Activated T-cell treated with anti-CD3 and anti-CD28 coated beads, Interleukin-2, amount 50 U/mL, for 48 hours (primary cell): ENCODE measurements around the gene RICTOR.

ENCODE experiments used
- DNase-seq, 2 experiments: peaks; one replicate each; pipeline ENCODE4 v3.0.0-alpha.2; 2020

The RICTOR gene

DNA sequence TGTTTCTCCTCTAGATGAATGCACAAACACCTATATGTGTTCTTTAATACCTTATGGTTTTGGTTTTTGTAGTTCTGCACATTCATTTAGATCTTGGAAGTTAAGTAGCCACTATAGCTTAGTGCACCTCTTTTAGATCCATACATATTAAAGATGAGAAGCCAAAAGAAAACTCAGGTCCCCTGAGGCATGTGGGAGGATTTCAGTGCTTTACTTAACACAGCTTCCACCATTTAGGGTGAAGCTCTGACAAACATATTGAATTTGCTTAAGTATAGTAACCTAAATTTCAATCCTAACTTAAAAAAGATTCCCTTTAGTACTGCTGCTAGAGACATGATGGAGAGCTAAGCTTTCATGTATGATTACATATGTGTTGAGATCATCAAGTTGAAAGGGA lies 25.6 kb upstream of the RICTOR start:
- no peak for DNase-seq

DNA sequence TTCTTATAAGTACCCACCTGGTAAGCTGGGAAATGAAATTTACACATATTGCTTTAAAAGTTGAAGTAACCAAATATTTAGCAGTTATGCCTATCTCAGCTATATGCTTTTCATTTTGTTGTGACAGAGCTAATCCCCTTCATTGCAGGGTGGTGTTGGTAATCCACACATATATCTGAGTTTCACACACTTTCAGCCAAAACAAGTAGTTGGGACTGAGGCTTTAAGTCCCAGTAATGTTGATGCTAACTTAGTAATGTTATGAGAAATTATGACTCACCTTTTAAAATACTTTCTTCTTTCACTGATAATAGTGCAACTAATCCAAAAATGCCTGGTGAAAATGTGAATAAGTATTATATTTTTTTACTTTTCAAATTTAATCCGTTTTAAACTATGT lies 19.2 kb upstream of the RICTOR start:
- no peak for DNase-seq

DNA sequence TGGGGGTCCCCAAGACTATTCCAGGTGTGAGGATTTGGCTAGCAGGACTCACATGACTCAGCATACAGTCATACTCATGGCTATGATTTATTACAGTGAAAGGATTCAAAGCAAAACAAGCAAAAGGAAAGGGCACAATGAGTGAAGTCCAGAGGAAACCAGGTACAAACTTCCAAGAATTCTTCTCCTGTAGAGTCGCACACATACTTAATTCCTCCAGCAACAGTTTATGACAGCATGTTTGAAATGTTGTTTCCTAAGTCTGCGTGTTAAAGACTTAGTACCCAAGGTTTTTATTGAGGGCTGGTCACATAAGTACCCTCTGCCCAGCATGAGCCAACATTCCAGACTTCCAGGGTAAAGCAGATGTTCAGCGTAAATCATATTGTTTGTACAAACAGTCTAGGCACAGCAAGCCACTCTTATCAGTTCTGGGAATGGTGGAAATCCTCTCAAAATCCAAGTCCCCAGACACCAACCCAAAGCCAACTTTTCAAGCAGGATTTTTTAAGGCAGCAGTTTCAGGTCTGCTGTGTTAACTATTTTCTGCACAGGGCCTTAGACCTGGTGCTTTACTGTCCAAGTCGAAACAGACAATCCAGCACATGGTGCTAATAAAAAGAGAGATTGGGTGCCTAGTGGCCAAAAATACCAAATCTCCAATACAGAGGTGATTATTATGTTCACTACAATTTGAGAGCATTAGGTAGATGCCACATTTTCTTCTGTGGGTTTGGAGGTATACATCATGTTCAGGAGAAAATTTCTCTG lies 18.6 kb upstream of the RICTOR start:
- DNase-seq = no peak

DNA sequence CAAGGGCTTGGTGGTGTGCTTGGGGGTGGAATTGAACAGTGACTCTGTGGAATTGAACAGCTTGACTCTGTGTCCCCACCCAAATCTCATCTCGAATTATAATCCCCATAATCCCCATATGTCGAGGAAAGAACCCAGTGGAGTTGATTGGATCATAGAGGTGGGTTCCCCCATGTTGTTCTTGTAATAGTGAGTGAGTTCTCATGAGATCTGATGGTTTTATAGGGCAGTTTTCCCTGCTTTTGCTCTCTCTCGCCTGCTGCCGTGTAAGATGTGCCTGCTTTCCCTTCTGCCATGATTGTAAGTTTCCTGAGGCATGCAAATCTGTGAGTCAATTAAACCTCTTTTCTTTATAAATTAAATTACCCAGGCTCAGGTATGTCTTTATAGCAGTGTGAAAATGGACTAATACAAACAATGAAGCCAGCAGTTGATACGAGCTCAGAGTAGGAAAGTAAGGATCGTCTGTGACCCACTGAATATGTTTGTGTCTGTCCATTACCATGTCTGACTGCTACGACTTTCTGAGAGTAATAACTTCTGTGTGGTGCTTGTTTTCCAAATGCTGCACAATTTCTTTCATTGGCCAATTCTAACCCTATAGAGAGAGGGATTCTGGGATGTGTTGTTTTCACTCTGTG lies 17.9 kb upstream of the RICTOR start:
- no peak for DNase-seq

DNA sequence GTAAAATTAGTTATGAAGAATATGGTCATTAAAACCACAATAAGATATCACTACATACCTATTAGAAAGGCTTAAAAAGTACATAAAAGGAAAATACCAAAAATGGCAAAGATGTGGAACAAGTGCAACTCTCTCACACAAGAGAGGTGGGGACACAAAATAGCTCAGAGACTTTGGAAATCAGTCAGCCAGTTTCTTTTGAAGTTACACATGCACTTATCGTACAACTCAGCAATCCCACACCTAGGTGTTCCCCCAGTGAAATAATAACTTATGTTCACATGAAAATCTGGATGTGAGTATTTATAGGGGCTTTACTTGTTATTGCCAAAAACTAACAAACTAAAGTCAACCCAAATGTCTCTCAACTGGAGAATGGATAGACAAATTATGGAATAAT lies 9.8 kb upstream of the RICTOR start:
- DNase-seq = no peak

DNA sequence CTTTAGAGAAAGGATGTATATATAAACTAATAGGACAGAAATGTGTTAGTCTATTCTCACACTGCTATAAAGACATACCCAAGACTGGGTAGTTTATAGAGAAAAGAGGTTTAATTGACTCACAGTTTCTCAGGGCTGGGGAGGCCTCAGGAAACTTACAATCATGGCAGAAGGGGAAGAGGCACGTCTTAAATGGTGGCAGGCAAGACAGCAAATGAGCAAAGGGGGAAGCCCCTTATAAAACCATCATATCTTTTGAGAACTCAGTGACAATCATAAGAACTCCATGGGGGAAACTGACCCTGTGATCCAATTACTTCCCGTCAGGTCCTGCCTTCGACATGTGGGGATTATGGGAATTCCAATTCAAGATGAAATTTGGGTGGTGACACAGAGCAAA lies 8.8 kb upstream of the RICTOR start:
- DNase-seq = no peak

DNA sequence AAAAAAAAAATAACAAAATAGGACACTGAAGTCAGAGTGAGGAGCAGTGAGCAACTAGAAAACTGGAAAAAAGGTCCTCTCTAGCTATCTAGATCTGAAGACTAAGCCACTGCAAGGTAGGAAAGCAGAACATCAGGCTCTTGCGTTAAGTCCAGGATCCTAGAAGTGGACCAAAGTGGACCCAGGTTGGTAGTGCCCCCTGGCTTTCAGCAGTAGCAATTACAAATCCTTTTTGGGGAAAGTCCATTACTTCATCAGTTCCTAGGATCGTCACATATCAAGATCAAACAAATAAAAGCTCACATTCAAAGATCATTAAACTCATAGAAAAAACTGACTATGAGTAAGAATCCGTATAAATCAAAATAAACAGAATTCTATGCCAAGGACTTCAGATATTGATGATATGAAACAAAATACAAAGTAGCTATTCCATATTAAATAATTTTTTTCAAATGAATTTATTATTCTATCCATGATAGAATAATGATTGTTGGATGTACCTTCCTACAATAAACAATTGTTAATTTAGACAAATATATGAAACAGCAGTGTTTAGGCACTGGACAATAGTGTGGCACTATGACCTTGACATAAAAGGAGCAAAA lies 6.5 kb upstream of the RICTOR start:
- peak in 1 of 2 experiments; percentile 38 for DNase-seq

DNA sequence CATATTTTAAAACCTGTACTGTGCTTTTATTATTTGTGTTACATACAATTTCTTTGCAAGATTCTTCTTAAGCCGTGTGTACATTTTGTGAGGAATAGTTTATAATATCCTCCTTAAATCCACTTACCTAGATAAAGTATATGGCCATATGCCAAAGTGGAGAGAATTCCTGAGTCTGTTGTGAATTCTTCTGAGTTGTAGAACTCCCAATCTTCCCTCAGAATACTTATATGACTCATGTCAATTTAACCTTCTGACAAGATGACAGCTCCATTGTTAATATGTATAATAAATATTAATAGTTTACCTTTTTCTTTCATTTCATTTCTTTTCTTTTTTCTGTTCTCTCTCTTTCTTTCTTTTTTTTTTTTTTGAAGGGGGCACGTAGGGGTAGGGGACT lies 6.0 kb upstream of the RICTOR start:
- DNase-seq = no peak

DNA sequence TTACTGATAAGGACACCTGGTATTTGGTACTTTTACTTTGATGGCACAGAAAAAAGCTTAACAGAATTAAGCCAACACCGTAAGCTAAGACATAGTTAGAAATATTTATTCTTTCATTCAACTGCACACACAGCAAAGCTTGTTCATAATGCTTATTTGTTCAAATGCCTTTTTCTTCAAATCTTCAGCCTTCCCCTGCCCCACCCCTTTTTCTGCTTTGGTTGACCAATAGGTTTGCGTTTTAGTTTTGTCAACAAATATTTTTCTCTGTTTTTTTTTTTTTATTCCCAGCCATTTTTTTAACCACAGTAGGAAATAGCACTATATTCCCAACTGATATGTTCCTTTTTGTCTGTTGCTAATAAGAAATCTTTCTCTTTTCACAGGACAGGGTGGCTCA lies 4.9 kb upstream of the RICTOR start:
- DNase-seq = no peak

DNA sequence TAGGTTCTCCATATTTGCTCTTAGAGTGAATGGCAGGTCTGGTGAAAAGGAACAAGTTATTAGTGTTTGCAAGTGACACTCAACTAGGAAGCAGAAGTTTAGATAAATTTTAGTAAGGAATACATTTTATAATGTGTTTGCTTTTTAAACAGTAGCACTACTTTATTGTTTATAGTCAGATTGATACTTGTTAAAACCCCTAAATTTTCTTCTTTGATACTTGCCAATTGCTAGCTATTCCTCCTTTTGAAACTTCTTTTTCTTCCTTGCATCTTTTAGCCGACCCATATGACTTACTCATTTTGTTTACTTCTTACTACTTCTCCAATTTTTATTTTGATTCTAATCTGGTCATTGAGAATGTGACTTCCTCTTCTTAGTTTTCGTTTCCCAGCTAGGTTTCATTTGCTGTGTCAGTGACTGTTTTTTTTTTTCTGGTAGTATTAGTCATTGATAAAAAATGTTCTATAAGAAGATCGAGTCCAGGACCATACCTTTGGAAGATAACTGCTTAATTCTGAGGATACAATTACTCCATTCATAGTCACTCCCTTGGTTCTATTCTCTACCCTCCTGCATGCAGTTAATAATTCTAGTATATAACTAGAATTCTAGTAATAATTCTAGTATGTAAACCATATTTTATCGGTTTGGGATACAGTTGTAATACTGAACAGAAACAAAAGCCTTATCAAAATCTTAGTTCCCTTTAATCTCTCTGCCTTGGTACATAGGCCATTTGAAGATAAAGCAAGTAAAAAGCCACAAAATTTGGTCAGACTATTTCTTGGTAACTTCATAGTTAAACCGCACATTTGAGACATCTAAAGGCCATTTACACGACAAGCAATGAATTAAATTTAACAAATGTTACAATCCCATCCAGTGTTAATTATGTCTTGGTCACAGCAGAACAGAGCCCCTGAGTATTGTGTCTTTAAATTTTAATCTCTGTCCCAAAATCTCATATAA lies 2.8 kb upstream of the RICTOR start:
- DNase-seq = no peak

DNA sequence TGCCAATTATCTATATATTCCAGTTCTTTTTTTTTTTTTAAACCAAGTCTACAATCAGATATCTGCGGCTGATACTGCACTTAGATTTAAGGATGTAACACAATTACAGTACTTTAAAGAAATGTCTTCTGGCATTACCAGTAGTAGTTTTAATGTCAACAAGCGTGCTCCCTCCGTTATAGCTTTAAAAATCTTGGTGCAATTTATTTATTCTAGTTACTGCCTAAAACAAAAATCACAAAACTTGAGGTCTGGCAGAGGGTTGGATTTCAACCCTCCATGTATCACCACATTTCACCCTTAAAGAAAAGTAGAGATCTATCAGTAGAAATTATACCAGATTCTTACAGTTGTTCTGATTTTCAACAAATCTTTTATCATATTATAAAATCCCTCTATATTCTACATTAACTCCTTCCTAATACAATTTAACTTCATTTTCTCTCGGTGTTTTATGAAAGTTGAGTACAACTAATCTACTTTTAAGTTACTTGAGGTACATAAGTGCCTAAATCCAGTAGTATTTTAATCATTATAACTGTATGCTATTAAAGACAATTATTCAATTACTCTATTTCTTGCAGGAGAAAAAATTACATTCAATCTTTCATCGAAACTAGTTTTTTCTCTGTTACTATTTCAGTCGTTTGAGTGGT lies 2.0 kb upstream of the RICTOR start:
- no peak for DNase-seq

DNA sequence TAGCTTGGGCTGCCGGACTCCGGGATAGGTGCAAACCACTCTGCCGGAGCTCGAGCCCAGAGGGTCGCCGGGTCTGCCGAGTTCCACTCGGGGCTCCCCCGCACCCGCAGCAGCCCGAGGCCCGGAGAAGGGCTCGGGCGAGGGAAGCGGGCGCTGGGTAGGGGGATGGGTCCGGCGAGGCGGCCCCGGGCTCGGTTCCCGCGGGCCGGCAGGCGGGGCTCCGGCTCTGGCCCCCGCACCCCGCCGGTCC lies 507 bp downstream of the RICTOR start:
- peak in 1 of 2 experiments; percentile 72 for DNase-seq

DNA sequence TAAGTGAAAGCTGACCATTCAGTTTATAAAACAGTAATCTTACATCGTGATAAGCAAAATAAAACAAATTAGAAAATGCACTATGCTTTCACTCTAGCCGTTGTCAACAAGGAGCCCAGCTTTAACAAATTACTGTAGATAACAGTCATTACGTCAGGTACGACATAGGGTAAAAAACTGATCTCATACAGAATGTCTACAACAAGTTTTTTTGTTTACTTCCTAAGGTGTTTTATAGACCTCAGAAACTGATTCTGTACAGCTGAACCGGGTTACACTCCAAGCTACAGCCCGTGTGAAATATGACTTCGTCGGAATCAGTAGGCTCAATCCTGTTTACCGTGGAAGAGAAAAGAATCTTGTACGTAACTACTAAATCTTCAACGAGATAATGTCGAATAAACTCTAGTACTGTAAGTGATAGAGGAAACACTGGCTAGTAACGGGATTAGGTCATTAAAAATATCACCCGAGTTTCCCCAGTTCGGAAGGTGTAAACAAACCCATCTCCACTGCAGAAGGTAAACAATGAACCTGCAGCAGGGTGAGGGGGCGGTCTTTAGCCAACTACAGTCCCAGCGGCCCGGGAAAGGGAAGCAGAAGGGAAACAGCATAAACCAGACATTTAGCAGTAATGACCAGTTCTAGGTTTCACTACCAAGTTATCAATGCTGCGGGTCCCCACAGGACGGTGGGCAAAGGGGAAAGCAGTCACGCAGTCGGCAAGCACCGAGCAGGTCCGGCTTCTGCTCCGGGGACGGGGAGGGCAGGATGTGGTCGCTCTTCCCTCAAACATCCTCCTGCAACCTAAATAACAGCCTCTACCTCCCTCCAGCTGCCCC lies 1.1 kb downstream of the RICTOR start:
- peak; percentile 75 for DNase-seq

DNA sequence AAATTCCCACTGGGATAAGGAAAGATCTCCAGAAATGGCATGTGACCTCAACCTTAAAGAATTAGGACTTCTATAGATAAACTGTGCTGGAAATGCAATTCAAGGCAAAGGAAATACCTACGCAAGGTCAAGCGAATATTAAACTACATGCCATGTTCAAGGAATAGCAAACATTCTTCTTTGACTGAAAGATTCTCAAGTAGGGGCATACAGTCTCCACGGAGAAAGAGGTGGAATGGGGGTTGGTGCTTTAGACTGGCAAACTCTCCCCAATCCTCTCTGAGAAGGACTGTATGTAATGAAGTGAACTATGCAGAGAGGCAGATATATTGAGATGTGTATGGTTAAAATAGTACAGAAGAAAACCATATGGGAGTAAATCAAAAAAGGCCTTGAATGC lies 6.1 kb downstream of the RICTOR start:
- DNase-seq = no peak

DNA sequence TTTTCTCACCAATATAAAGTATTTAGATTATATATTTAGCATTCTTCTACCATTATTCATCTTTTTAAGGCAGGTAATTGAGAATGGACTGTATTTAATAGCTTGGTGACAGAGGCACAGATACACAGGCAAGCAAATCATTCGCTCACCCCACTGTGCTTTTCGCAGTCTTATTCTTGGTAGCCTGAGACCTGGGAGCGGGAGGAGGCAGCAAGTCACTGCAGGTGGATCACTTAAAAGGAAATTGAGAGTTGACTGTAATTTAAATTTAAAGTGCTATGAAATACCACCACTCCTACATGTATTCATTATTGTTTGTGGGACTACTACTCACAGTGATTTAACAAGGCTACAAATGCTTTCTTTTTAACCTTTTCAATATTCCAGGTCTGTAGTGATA lies 9.7 kb downstream of the RICTOR start:
- DNase-seq = no peak

DNA sequence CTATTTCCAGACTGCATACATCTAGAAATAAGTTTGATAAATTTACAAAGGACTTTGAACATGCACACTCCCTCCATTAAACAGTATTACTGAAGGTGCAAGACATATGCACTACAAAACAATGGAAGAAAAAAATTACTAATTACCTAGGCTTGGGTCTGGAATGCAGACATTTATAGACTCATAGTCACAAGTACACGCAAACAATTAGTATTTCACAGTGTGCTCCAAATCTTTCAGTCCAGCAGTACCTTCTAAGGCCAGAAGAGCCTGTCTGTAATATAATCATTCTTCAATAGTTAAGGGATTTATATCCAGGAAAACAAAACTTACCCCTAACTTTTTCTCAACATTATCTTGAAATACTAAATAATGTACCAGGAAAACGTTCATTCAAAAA lies 11.2 kb downstream of the RICTOR start:
- no peak for DNase-seq

DNA sequence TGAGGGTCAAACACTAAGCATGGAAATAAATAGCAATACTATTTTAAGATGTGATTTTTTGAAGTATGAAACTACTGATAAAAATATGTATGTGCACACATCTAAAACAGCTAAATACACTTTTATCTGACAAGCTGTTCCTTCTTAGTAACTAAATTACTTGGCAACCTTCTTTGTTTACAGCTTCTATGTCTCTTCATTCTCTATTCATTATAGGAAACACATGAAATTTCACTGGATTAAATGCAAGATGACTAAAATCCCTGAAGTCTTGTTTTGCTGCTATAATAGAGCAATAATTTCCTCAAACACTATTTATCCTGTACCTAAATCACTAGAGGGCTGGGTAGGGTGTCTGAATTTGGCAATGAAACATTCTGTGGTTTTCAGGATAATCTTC lies 11.7 kb downstream of the RICTOR start:
- DNase-seq = no peak

DNA sequence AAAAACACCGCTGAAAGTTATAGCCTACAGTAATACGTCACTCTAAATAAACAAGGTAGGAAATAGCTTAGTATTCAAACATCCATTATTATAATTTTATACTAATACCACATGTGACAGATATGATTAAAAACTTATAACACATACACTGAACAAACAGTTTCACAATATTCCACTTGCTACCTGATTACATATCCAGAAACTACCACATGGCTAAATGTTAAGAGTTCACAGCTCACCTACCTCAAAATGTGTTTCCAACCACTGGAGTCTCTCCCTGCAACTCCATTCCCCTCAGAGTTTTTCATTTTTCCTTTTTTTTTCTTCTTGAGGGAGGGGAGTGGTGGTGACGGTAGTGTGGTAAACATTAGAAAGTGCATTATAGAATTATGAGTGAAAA lies 12.1 kb downstream of the RICTOR start:
- no peak for DNase-seq

DNA sequence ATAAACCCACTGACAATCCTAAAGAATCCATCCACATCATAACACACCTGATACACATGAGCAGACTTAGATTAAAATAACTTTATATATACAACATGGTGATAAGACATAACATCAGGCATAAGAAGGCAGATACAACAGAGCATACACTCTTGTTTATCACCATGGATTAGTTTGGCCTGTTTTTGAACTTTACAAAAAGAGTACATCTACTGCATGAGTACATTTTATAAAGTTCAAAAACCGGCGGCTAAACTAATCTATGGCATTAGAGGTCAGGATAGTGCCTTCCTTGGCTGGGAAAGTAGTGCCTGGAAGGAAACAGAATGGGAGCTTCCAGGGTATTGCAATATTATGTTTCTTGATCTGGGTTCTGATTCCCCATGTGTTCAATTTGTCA lies 15.1 kb downstream of the RICTOR start:
- no peak for DNase-seq

DNA sequence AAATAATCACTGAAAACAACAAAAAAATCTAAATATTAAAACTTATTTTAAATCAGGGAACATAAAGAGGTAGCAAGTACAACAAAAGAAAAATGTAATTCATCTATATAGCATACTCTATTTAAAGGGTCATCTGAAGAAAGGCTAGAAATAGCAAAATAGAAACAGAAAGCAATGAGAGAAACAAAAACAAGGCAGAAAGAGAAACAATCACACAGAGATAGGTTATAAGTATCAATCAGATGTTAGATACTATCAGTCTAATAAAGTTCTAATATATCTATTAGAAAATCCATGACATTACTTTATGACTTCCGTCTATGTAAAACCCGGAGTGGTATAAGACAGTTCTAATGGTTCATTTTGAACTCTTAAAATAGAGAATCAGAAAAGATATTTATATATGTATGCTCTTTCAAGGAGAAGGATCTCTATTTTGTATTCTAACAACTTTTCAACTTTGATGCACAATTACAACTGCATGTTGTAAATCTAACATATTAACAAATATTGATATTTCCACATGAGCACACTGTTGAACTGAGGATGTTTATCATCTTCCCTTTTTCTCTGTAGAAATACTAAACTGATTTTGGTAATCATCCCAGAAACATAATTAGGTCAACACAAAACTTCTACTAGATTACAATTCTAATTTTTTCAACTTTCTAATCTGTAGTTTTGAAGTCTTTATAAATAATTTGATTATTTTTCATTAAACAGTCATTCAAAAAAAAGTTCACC lies 15.8 kb downstream of the RICTOR start:
- no peak for DNase-seq

DNA sequence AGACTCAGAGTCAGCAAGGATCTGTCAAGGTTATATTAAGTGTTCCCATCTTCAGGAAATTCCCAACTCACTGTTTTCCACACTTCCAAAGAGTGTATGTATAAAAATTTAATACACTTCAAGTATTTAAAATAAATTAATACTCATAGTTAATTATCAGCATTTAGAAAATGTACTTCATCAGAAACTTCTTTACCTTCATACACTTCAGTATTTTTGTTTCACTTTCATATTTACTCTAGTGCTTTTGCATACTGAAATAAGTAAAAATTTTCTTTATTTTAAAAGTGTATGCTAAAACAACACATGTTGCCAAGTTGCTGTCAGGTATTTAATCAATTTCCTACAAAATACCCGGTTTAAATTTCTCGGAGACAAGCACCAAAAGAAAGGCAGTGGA lies 16.5 kb downstream of the RICTOR start:
- no peak for DNase-seq
